ENCODE measurements around the gene ZC3H10.

DNA sequence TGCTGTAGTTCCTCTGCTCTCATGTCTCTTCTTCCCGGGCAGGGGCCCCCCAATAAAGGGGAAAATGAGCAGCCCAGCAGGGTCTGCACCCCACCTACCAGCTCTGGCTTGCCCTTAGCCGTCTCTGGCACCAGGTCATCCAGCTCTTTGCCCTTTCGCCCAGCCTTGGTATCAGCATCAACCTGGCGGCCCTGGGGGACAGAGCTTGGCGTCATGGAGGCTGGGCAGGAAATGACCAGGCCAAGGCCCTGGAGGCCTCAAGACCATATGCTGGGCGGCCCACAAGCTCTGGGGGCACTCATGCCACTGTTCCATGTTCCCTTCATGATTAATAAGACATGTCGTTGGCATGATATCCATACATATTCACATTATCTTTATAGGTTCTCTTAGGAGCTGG lies 54.8 kb downstream of the ZC3H10 start:
- TF ChIP-seq, protein P1, sequence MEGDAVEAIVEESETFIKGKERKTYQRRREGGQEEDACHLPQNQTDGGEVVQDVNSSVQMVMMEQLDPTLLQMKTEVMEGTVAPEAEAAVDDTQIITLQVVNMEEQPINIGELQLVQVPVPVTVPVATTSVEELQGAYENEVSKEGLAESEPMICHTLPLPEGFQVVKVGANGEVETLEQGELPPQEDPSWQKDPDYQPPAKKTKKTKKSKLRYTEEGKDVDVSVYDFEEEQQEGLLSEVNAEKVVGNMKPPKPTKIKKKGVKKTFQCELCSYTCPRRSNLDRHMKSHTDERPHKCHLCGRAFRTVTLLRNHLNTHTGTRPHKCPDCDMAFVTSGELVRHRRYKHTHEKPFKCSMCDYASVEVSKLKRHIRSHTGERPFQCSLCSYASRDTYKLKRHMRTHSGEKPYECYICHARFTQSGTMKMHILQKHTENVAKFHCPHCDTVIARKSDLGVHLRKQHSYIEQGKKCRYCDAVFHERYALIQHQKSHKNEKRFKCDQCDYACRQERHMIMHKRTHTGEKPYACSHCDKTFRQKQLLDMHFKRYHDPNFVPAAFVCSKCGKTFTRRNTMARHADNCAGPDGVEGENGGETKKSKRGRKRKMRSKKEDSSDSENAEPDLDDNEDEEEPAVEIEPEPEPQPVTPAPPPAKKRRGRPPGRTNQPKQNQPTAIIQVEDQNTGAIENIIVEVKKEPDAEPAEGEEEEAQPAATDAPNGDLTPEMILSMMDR (IDR thresholded peaks at IDR 0.05; ENCODE audit: poor library complexity, severe bottlenecking) = no peak
- no peak for TF ChIP-seq EP300 (conservative IDR thresholded peaks at IDR 0.05; ENCODE audit: poor library complexity, severe bottlenecking)
- TF ChIP-seq RAD21 (conservative IDR thresholded peaks at IDR 0.05) = no peak
- no peak for TF ChIP-seq POLR2AphosphoS5 (IDR thresholded peaks at IDR 0.05)

All from neural cell (in vitro differentiated cells).